Activated CD8-positive, alpha-beta memory T cell treated with anti-CD3 and anti-CD28 coated beads, Interleukin-2, amount 50 U/mL, for 24 hours (primary cell): ENCODE measurements around the gene KRTDAP.

Source experiments
- DNase-seq: peaks from one replicate; pipeline ENCODE4 v3.0.0-alpha.2; 2020; ENCODE audit errors: extremely low read depth

Gene KRTDAP

DNA sequence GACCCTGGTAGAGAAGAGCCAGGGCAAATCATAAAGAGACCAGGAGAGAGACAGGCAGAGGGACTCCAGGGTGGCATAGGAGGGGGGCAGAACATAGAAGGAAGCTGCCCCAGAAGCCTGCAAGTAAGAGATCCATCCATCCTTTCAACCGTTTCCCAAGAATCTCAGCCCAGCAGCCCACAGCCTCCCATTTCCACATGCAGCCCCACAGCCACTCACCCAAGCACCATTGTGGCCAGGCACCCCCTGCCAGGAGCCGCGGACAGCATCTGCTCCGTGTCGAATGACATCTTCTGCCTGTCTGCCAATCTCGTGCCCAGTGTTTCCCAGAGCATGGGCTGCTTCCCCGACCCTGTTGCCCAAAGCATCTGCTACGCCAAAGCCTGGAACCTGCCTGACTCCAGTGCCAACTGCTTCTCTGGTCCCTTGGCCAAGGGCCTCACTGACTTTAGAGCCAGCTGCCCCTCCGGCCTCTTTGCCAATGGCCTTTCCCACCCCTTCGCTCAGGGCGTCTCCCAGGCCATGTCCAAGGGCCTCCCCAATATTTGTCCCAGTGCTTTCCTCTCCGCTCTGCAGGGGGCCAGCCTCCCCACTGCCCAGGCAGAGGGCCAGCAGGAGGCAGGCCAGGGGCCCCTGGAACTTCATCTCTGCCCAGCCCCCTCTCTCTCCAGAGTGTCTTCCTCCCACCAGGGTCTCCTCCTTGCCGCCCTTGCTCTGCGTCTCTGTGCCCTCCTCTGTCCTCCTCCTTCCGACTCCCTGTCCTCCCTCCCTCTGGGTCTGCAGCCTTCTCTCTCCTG is 22.8 kb upstream of the KRTDAP start:
- no peak for DNase-seq

DNA sequence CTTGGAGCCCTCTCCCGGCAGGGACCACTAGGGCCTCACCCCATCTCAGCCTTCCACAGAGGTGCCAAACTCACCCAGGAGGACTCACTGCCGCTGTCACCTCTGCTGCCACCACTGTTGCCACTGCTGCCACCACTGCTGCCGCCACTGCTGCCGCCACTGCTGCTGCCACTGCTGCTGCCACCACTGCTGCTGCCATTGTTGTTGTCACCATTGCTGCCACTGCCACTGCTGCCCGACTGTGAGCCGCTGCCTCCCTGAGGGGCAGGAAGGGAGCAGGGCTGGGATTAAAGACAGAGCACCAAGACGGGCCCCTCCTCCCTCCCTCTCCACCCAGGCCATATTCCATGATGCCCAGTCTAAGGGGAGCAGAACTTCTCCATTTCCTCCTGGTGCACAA is 21.1 kb upstream of the KRTDAP start:
- DNase-seq, result no peak

DNA sequence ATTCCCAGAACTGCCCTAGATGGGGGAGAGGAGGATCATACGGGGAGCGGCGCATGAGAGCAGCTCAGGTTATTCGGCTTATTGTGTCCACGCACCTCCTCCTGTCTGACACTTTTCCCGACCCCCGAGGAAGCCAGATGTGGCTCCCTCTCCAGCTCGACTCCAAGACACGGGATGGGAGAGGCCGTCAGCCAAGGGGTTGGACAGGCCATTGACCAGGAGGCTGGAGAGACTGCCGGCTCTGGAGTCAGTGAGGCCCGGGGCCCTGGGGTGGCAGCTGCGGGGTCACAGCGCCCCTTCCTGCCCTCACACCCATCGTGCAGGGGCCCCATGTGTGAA is 20.3 kb upstream of the KRTDAP start:
- no peak for DNase-seq

DNA sequence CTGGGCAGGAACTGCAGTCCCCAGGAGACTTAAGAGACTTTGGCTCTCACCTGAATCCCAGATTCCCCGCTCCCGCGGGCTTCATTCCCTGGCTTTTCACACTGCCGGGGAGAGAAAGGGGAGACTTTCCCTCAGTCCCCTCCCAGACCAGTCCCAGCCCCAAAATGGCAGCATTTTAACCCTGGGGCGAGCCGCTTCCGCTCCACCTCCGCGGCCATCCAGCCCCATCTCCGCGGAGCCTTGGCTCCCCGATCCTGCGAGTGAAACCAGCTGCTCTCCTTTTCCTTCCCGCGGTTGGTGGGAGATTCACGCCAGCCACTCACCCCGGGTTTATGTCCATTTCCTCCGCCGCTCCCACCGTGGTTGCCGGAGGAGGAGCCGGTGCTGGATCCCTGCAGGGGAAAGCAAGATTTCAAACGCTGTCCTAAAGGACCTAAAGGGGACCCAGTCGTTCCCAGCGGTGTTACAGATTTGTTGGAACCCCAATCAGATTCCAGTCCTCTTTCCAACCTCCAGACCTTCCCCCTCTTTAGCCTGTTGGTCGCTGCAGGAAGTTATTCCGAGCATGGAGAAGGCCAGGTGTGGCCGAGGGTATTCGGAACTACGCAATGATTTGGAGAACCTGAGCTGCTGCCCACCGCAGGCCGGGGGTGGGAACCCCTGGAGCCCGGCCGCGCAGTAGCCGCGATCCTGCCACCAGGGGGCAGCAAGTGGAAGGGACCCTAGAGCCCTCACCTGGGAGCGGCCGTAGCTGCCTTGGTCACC is 19.8 kb upstream of the KRTDAP start:
- DNase-seq, result peak; percentile 44

DNA sequence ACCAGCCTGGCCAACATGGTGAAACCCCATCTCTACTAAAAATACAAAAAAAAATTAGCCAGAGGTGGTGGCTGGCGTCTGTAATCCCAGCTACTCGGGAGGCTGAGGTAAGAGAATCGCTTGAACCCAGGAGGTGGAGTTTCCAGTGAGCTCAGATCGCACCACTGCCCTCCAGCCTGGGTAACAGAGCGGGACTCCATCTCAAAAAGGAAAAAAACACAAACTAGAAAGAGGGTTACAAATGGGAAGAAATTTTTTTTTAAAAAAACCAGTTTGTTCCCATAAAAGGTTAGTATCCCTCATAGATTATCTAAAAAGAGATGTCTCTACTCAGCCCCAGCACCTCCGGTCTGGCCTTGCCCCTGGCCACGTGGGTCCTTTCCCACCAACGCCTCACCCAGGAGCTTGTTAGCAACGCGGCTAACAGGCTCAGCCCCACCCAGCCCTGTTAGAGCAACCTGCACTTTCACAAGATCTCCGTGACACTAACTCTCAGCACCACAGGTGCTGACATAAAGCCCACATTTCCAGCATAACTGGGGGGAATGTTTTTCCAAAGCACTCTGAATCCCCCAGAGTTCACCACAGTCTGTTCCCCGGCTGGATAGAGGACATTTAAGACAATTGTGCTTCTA is 18.9 kb upstream of the KRTDAP start:
- DNase-seq, result no peak

DNA sequence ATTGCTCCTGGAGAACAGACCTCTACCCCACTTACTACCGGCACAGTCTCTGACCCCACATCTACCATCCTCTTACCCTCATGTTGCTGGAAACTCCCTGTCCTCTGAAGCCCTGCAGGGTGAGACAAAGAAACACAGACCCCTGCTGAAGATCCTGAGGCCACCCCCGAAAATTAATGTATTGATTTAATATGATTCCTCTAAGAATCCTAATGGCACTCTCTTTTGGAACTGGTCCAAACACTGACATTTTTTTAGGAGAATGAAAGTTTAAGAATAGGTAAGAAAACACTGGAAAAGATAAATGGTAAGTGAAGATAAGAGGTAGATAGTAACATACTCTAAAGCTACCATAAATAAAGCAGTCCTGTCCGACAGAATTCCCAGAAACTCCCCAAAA is 17.9 kb upstream of the KRTDAP start:
- no peak for DNase-seq

DNA sequence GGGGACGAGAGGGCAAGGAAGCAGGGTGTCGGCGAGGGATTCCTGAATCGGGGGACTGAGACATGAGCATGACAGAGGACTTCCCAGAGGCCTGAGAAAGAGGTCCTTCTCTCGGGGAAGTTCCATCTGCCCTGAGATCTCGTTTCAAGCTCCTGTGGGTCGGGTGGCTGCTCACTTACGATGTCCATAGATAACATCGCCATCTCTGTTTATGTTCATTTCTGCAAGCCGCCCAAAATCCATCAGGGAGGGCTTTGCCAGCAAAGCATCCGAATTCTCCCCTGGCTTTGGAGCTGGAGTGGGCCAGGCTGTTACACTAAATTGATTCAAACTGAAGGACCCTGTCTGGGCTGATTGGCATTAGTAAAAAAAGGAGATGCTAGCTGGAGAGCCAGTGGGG is 17.3 kb upstream of the KRTDAP start:
- DNase-seq, result no peak

DNA sequence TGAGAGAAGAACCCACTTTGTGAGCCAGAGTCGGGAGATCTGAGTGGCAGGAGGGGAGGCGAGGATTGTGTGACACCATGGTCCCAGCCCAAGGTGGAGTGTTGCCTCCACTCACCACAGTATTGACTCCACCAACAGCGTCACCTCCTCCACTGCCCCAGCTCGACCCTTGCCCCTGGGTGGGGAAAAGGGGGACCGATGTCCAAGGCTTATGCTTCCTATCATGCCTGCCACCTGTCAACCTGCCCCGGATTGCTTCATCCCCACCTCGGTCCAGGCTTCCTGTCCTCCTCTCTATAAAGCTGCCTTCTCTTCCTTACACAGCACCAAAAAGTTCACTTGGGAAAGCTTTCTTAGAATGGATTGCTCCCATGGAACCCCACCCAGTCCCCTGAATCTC is 15.7 kb upstream of the KRTDAP start:
- DNase-seq, result no peak

DNA sequence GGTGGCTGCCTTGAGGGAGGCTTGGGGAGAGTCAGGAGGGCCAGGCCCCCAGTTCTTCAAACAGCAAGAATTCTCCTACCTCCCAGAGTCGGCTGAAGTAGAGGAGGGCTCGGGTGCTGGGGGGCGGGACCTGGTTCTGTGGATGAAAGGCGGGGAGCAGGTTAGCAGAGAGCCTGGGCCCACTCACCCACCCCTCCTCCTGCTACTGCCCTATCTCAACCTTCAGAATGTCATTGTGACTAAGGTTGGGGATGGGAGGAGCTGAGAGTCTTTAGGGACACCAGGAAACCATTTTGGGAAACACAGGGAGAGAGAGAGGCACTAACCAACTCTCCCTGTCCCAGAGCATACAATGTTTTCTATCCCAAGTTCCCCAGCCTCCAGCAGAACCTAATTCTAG is 12.5 kb upstream of the KRTDAP start:
- DNase-seq, result no peak

DNA sequence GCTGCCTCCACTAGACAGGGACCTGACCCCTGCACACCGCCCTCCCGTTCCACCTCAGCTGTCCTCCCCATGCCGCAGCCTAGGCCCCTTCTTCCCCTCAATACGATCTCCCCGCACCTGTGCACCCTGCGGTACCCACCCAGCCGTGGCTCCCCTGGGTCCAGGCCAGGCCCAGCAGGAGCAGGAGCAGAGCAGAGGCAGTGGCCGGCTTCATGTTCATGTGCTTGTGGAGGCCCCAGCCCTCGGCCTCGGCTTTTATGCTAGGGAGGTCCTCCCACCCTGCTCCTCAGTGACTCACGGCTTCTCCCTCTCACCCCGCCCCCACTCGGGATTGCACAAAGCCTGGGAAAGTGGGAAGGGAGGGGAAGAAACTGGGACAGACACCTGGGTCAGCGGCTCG is 11.4 kb upstream of the KRTDAP start:
- DNase-seq, result no peak

DNA sequence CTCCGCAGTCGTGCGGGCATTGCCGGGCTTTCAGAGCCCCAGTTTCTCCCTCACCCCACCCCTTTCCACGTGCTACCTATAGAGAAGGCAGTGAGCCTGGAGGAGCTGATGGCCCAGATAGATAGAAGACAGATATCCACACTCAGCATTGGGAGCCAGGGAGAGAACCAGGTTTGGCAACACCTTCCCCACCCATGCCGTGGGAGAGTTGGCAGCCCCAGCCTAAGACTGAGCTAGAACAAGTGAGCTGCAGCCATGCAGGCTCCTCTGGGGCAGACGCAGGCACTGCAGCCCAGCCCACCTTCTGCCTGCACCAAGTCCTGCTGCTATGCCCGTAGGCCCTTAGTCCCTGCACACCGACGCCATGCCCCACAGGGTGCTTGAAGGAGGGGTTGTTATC is 10.3 kb upstream of the KRTDAP start:
- no peak for DNase-seq

DNA sequence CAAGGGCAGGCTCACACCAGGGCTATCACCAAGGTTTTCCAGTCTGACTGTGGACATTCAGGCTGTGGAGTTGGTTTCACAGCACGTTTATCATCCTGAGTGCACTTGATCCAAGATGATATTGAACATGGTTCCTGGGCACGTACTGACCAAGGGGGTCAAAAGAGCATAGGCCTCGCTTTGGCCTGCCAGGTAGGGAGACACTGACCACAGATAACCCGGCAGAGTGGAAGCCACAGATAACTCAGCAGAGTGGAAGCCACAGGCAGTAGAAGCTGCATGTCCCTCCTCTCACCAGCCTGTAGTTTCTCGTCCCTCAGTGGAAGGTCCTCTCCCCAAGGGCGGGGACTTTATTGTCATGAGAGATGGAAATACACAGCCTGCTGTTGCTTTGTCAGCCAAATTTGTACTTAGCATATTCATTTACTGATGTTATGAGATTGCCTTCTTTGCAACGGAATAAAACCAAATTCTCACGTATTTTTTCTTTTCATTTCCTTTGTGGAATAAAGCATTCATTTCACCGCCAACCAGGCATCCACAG is 8.8 kb upstream of the KRTDAP start:
- no peak for DNase-seq

DNA sequence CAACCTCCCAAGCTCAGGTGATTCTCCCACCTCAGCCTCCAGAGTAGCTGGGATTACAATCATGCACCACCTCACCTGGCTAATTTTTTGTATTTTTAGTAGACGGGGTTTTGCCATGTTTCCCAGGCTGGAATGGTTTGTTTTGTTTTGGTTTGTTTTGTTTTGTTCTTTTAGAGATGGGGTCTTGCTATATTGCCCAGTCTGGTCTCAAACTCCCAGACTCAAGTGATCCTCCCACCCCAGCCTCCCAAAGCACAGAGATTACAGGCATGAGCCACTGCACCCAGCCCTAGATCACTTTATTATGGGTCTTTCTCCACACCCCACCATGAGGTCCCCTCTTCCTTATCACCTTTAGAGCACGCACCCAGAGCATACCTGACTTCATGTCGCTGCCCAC is 8.0 kb upstream of the KRTDAP start:
- no peak for DNase-seq

DNA sequence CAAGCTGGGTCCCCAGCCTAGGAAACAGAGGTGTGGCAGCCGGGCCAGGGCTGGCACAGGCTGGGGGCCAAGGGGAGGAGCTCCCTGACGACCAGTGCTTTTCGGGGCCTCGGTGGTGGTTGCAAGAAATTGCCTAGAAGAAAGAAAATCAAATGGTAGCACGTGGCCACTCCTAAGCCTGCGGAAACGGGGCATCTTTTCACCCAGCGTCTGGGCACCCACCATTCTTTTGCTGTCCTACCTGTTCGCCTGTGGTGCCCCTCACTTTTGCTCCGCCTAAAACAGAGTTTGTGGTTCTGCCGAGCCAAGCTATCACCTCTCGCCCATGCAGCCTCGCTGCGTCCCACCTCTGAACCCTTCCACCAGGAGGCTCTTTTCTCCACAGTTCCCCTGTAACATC is 7.1 kb upstream of the KRTDAP start:
- DNase-seq, result no peak

DNA sequence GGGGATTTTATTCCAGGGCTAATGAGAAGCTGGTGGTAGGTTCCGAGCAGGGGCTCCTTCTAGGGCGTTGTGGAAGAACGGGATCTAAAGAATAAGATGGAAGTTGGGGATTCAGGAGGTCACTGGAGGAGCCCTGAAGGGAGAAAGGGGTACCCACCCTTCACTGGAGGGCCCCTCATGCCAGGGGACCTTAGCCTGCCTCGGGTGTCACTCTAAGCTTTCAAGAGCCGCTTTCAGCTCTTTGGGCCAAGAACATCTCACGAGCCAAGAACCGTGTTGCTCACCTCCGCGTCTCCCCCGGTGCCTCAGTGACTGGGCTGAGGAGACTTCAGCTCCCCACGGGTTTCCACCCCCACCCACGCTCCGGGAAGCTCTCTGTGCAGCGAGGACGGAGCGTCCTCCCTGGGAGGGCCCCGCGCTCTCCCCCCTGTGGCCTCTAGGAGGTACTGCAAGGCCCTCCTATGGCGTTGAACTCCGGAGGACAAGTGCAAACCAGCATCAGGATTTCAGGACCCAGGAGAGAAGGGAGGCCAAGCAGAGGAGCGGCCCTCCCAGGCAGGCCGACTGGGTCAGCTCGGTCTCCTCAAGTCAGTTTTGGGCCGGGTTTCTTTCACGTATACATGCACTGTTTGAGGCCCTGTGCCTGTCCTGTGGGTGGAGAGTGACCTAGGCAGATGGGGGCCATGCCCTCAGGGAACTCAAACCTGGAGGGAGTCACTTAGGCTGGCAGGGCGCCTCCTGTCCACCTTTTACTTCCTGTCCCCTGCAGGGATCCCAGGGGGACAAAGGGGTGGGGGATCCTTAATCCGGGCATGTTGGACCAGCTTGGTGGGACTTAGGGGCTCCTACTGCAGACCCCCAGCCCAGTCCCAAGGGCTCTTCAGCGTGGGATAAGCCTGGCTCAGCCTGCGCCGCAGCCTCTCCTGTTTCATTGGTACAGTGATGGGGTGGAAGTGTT is 5.1 kb upstream of the KRTDAP start:
- peak; percentile 53 for DNase-seq

DNA sequence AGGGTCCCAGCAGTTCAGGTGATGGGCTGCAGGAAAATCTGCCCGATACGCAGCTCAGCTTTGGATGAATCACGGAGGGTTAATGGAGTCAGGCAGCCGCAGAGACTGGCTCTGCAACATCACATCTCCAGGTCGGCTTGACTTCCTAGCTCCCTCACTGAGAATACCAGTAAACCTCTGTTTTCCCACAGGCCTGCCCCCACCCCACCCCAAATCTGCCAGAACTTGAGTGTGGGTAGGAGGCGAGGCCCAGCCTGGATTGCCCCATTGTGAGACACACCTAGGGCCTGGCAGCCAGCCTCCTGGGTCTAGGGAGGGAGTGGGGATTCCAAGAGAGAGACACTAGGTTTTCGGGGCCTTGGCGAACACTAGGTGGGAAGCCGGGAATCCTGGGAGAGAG is 3.7 kb upstream of the KRTDAP start:
- no peak for DNase-seq

DNA sequence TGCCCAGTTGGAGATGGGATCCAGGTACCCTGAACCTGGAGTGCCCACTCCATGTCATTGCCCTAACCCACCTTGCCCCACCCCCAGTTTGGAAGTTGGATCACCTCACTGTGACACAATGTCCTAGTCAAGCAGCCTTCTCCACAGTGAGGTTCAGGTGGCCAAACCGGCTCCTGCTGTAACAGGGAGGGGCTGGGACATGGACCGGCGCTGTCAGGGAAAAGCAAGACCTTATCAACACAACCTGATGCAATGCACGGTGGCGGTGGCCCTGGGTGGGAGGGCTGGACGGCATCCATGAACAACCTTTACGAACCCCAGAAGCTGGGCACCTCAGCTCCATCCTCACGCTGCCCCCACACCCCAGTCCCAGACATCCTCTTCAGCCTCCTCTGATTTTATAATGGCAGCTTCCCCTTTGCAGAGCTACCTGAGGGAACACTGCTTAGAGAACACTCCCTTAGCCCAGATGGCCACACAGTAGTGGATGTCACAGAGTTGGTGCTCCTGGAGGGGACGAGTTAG is 1.6 kb upstream of the KRTDAP start:
- no peak for DNase-seq

DNA sequence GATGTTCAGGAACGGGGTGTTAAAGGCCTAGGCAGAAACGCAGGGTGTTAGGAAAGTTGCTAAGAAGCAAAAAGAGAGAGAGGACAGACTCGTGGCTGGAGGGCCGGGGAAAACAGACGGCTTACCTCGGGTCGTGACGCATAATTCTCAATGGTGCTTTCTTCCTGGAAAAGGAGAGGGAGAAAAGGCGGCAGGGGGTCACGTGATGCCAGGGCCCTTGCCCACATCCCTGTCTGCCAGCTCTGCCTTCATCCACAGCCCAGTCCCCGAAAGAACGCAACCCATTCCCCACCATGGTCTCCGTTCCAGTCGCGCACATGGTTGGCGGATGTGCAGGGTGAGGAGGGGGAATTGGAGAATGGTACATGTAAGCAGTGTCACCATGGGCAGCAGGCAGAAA is 1.6 kb downstream of the KRTDAP start:
- DNase-seq, result no peak

DNA sequence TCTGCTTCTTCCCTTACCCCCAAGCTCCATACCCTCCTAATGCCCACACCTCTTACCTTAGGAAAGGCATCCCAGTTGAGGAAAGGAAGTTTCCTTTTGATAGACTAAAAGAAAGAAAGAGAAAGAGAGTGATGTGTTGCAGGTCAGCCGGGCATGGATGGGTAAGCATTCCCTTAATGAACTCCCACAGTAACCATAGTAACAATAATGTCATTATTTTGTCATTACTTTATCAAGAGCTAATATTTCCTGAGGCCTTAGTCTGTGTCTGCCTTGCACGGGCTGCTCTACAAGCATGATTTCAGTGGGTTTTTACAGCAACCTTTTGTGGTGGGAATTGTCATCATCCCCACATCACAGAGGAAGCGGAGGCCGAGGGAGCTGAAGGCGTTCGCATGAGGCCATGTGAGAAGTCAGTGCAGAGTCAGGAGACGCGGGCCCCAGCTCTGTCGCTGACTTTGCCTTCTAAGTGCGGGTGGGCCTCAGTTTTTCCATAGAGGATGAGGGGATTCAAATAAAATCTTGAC is 2.5 kb downstream of the KRTDAP start:
- DNase-seq, result no peak

DNA sequence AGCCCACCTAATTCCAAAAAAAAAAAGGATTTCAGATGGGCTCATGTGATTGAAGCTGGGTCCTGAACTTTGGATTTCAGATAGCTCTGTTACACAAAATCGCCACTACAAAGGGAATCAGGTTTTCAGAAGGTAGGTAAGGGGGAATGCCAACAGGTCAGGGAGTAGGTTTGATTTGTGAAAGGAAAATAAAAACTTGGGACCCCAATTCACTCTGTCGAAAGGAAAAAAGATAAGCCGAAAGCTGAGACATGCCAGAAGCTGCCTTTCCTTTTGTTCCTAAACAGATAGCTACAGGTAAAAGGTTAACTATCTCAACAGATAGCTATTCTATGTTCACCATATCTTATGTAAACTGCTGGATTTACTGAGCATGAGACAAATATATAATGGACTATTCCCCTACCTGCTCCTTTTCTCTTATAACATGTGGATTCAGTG is 4.0 kb downstream of the KRTDAP start:
- no peak for DNase-seq
